Amniotic stem cell (primary cell): ENCODE measurements around the gene EPGN.
A peak's percentile ranks its signal among the peaks of the same experiment; 100 is the strongest.

ENCODE experiments used
- DNase-seq: peaks from one replicate; lab custom pipeline; 2025; lab: John Stamatoyannopoulos, UW

Gene EPGN

GRCh38 chr4:74311696-74312313, 3.5 kb downstream of the EPGN start:
- peak; percentile 43 for DNase-seq

GRCh38 chr4:74314329-74314728, 6.1 kb downstream of the EPGN start:
- no peak for DNase-seq

GRCh38 chr4:74314944-74315343, 6.7 kb downstream of the EPGN start:
- DNase-seq: no peak

- no peak for DNase-seq
These were observed 7.1 kb downstream of the EPGN start for GRCh38 chr4:74315376-74315775.

- DNase-seq: no peak
These were observed 8.1 kb downstream of the EPGN start for GRCh38 chr4:74316397-74316796.

GRCh38 chr4:74317616-74318246, 9.5 kb downstream of the EPGN start:
- DNase-seq: no peak

GRCh38 chr4:74318276-74318675, 10.0 kb downstream of the EPGN start:
- no peak for DNase-seq

GRCh38 chr4:74319470-74319869, 11.2 kb downstream of the EPGN start:
- DNase-seq: no peak

GRCh38 chr4:74320559-74321118, 12.4 kb downstream of the EPGN start:
- DNase-seq: peak; percentile 13

- DNase-seq: no peak
These were observed 14.0 kb downstream of the EPGN start for GRCh38 chr4:74322301-74322700.

- no peak for DNase-seq
These were observed 15.4 kb downstream of the EPGN start for GRCh38 chr4:74323663-74324062.

GRCh38 chr4:74324262-74324661, 16.0 kb downstream of the EPGN start:
- no peak for DNase-seq

- DNase-seq: no peak
These were observed 17.6 kb downstream of the EPGN start for GRCh38 chr4:74325886-74326285.

GRCh38 chr4:74327762-74328161, 19.5 kb downstream of the EPGN start:
- no peak for DNase-seq

GRCh38 chr4:74328501-74328900, 20.2 kb downstream of the EPGN start:
- peak; percentile 1 for DNase-seq

- no peak for DNase-seq
These were observed 21.0 kb downstream of the EPGN start for GRCh38 chr4:74329307-74329706.

- no peak for DNase-seq
These were observed 22.1 kb downstream of the EPGN start for GRCh38 chr4:74330295-74330750.

GRCh38 chr4:74331252-74331651, 23.0 kb downstream of the EPGN start:
- no peak for DNase-seq

GRCh38 chr4:74331944-74332343, 23.7 kb downstream of the EPGN start:
- no peak for DNase-seq

GRCh38 chr4:74334636-74335035, 26.4 kb downstream of the EPGN start:
- no peak for DNase-seq

GRCh38 chr4:74335341-74336021, 27.2 kb downstream of the EPGN start:
- DNase-seq: no peak

GRCh38 chr4:74338792-74339333, 30.6 kb downstream of the EPGN start:
- no peak for DNase-seq

- DNase-seq: no peak
These were observed 31.2 kb downstream of the EPGN start for GRCh38 chr4:74339501-74339900.
